CD1c-positive myeloid dendritic cell (primary cell): Measurements from ENCODE around the gene COPS9.

ENCODE experiments used
- DNase-seq: peaks from one replicate; pipeline ENCODE4 v3.0.0-alpha.2; 2016; ENCODE audit errors: extremely low spot score

Gene COPS9

DNA sequence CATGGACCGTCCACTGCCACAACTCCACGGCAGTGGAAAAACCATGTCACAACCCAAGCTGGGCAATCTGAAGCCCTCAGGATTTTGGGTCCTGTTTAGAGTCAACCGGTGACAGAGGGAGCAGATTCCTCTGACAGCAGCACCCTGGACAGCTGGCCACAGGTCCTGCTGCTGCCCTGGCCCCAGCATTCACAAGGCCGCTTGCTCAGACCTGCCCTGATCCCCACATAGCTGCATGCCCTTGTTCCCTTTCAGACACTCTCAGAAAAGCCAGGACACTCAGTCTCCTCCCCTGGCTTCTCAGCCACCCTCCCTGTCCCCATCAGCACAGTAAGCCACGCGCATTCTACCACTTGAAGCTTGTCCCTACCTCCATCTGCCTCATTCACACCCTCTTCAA lies 1.6 kb downstream of the COPS9 start:
- DNase-seq = no peak

DNA sequence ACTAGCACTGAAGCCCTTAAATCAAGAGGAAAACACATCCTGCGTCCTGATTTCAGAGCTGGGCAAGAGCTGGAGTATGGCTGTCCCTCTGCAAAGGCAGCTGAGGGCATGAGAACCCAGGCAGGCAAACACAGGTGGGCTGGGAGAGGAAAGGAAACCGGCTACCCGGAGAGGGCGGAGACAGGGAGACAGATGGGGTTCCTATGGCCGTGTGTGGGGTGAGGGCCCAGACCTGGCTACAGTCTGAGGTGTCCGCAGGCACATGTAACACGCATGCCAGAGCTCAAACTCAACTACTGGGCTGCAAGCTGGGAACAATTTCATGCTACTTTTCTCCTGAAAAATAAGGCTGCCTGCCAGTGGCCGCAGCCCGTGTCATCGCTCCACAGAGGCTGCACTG lies 2.7 kb downstream of the COPS9 start:
- DNase-seq = no peak

GRCh38 chr2:240132651-240132980 lies 3.5 kb downstream of the COPS9 start:
- no peak for DNase-seq

DNA sequence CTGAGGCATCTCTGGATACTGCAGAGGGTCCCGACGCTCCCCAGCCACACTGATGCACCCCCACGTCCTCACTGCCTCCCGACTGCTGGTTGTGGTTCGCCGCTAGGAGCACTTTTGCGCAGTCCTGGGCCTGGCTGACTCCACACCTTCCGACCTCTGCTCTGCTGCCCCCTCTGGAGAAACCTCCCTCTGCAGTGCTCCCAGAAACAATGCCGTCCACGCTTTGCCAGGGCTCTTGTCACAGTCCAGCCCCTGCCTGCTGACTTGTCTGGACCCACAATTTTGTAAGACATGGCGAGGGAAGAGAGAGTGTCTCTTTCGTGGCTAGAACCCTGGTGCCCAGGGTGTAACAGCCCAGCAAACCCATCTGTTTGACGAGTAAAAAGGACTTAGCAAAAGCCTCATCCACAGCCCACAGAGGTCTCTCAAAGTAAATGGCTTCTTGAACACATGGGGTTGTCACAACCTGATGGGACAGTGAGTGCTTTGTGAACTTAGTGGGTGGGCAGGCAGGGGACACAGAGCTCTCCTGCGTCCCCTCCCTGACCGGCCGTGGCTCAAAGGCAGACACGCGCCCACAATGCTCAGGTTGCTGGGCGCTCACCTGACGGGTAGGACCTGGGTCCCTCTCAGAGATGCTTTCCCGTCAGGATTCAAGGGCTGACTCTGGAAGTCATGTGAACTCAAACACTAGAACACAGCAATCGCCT lies 4.0 kb downstream of the COPS9 start:
- DNase-seq = no peak

- no peak for DNase-seq
Measured at GRCh38 chr2:240131296-240131695, 4.8 kb downstream of the COPS9 start.

GRCh38 chr2:240130393-240131195 lies 5.5 kb downstream of the COPS9 start:
- DNase-seq = no peak

- no peak for DNase-seq
Measured at GRCh38 chr2:240129731-240130392, 6.2 kb downstream of the COPS9 start.

GRCh38 chr2:240129311-240129710 lies 6.8 kb downstream of the COPS9 start:
- no peak for DNase-seq

GRCh38 chr2:240128608-240129145 lies 7.4 kb downstream of the COPS9 start:
- no peak for DNase-seq

DNA sequence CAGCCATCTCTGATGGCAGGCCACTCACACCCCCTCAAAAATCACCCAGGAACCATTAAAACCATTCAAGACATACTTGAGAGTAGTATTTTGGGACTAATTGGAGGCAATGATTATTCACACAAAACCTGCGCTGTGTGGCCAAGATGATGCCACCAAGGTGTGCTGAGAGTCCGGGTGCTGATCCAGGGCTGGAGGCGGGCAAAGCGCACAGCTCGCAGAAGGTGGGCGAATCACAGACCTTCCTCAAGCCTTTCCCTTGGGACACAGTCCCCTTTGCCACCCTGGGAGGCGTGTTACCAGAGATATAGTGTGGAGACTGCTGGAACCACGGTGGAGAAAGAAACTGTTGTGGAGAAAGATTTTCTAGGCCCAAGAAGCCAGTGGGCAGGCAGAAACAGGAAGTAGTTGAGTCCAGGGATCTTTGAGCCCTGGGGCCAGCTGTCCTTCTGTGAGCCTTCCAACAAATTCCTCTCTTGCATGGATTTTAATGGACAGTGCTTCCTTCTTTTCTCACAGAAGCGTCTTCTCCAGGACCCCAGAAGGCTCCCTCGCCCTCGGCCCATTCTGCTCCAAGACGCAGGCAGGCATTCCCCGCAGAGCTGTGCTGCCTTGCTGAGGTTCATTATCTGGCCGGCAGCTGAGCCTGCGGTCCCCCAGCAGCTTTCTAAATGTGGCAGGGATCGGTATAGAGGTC lies 8.0 kb downstream of the COPS9 start:
- no peak for DNase-seq

- DNase-seq = no peak
Measured at GRCh38 chr2:240127191-240127750, 8.8 kb downstream of the COPS9 start.

DNA sequence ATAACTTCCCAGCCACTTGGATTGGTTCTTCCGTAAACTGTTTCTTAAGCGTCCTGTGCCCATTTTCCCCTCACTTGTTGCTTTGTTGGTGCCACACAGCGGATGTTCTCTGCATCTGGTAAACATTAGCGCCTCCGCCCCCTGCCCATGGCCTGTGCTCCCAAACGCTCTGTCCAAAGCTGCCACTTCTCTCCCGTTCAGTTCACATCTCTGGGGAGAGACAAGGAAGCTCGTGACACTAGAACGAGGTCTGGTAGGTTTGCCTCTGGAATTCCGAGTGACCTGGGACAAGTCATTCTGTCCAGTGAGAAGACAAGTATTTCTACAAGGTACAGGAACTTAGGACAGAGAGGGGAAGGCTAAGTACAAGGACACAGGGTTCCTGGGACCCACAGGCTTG lies 9.4 kb downstream of the COPS9 start:
- no peak for DNase-seq

- DNase-seq = no peak
Measured at GRCh38 chr2:240125742-240126141, 10.4 kb downstream of the COPS9 start.

DNA sequence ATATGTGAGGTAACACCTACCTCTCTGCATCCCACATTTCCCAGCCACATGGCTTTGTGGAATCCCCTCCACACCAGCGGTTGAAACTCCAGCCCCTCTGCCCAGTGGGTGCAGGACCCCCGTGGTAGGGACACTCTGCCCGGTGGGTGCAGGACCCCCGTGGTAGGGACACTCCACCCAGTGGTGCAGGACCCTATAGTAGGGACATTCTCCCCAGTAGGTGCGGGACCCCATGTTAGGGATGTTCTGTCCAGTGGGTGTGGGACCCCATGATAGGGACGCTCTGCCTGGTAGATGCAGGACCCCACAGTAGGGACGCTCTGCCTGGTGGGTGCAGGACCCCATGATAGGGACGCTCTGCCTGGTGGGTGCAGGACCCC lies 11.5 kb downstream of the COPS9 start:
- no peak for DNase-seq

DNA sequence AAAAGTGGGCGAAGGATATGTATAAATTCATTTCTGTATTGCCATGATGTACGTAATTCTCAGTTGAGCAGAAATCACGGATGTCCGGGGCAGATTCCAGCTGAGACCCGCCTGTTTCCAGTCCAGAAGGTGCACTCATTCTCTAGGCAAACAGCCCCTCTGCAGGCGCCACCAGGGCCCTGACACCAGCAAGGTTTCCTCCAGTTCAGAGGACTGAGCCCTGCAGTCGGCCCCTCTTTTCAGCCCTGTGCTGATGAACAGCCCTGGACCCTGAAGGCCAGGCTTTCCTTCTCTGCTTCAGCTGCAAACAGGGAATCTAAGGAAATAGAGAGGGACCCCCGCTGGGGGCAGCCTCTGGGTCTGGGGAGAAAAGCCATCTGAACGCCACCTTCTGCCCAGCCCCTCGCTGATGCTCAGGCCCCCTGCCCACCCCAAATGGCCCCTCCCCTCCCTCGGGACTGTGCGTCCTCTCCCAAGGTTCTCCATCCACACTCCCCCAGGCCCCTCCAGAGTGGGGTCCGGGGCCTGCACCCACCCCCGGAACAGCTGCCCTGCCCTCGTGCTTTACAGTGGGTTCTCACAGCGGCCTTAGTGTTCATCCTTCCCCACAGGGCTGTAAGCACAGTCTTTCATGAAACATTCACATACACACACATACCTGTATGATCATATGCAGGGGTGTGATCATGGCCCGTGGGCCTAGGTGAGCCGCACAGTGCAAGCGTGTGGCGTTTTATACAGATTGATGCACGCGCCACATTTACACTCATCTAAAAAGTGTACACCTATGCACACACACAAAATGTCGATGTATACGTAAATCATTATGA lies 12.1 kb downstream of the COPS9 start:
- no peak for DNase-seq

GRCh38 chr2:240121675-240122074 lies 14.4 kb downstream of the COPS9 start:
- DNase-seq = no peak

- no peak for DNase-seq
Measured at GRCh38 chr2:240121190-240121589, 14.9 kb downstream of the COPS9 start.

- no peak for DNase-seq
Measured at GRCh38 chr2:240114233-240114632, 21.9 kb downstream of the COPS9 start.

GRCh38 chr2:240112914-240113690 lies 23.0 kb downstream of the COPS9 start:
- DNase-seq = no peak

DNA sequence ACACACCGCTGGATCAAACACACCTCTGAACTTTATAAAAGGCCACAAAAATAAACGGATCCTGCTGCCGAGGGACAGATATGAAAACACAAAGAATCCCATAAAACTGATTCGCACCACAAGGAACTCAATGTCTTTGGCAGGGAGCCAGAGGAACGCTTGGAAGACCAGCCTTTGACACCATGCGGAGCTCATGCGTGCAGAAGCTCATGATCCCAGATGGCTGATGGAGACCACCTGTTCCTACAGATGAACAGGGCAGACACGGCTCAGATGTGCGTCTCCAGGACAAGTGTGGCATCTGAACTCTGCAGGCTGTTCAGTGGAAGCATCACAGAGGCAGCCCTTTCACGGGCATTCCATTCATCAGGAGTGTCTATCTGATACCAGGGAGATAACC lies 24.9 kb downstream of the COPS9 start:
- DNase-seq = no peak
